NCI-H1417 (cell line): ENCODE measurements around the gene FYB2.

Experiments
- DNase-seq, 3 experiments: peaks; one replicate each; lab custom pipeline; 2025; lab: John Stamatoyannopoulos, UW

FYB2 gene

GRCh38 chr1:56713112-56713511, 106.1 kb downstream of the FYB2 start:
- DNase-seq = no peak

GRCh38 chr1:56712150-56712549, 107.1 kb downstream of the FYB2 start:
- DNase-seq = peak in 1 of 3 experiments; percentile 24

GRCh38 chr1:56710646-56711045, 108.6 kb downstream of the FYB2 start:
- DNase-seq = no peak

GRCh38 chr1:56709995-56710394, 109.2 kb downstream of the FYB2 start:
- DNase-seq = no peak

- peak; percentile 14 to 74 (median 73) for DNase-seq
These were observed 109.8 kb downstream of the FYB2 start for GRCh38 chr1:56709269-56709880.

- no peak for DNase-seq
These were observed 111.8 kb downstream of the FYB2 start for GRCh38 chr1:56707379-56707778.

- no peak for DNase-seq
These were observed 115.5 kb downstream of the FYB2 start for GRCh38 chr1:56703747-56704146.

- no peak for DNase-seq
These were observed 122.5 kb downstream of the FYB2 start for GRCh38 chr1:56696663-56697062.

- DNase-seq = peak in 1 of 3 experiments; percentile 6
These were observed 130.6 kb downstream of the FYB2 start for GRCh38 chr1:56688522-56689026.

GRCh38 chr1:56686169-56686568, 133.0 kb downstream of the FYB2 start:
- no peak for DNase-seq

- no peak for DNase-seq
These were observed 135.6 kb downstream of the FYB2 start for GRCh38 chr1:56683569-56683968.

GRCh38 chr1:56676571-56677035, 142.6 kb downstream of the FYB2 start:
- DNase-seq = no peak

- no peak for DNase-seq
These were observed 143.4 kb downstream of the FYB2 start for GRCh38 chr1:56675763-56676162.

GRCh38 chr1:56672579-56672978, 146.6 kb downstream of the FYB2 start:
- DNase-seq = no peak

GRCh38 chr1:56671542-56671941, 147.7 kb downstream of the FYB2 start:
- no peak for DNase-seq

- DNase-seq = no peak
These were observed 148.1 kb downstream of the FYB2 start for GRCh38 chr1:56671085-56671484.

GRCh38 chr1:56670350-56670749, 148.9 kb downstream of the FYB2 start:
- DNase-seq = no peak
